Measurements from ENCODE around the gene RITA1. TPM values are rescaled to one million over a fixed set of nuclear protein-coding genes. Genes with fewer than 3 reads are reported as not detected.

RITA1 gene
- total and polyA plus RNA-seq, 2 of the 4 experiments (the other 2 are of a cell fraction): 14.2 to 14.7 TPM

GRCh38 chr12:113183030-113183589 is 2.4 kb upstream of the RITA1 start:
- no peak overlapping the region for H3K56ac ChIP-seq (ENCODE audit: extremely low read depth, insufficient read depth, low read length)
- H3K4me1 ChIP-seq (ENCODE audit: control insufficient read depth, insufficient read depth, low read length): peaks cover 5% of the 10 kb centered on the region; the same call in 1 of the 2 replicates
- H2AK9ac ChIP-seq (replicated peaks; ENCODE audit: low read depth, low read length, poor library complexity): no peak overlapping the region
- DNase-seq: no peak
- POLR2A ChIA-PET (ENCODE audit: unreplicated experiment): no interaction called here
- peaks cover 23% of the 10 kb centered on the region for H3K36me3 ChIP-seq (ENCODE audit: control insufficient read depth, insufficient read depth, low read length)
- H2BK120ac ChIP-seq (ENCODE audit: low read depth, low read length): no peak overlapping the region
- H3K27ac ChIP-seq (ENCODE audit: insufficient read depth, low read length): no peak overlapping the region
- no peak overlapping the region for H3K9ac ChIP-seq (ENCODE audit: low read depth, low read length)
- no peak overlapping the region for H3K18ac ChIP-seq (ENCODE audit: low read depth, low read length)
- H2BK5ac ChIP-seq (ENCODE audit: low read depth, low read length, poor library complexity, severe bottlenecking): no peak overlapping the region
- intact Hi-C loops (cut with micrococcal nuclease) (no loop called here), in situ Hi-C loops (cut with MboI; ENCODE audit: low sequenced_read_pairs) (loop anchor here (25.0 kb wide), 1 partner anchor 1229 kb away; the partner anchor contains the start of gene TBX5), dilution Hi-C loops (cut with HindIII; ENCODE audit: low sequenced_read_pairs, unreplicated experiment) (no loop called here)
- no peaks in the 10 kb centered on the region for H3K9me3 ChIP-seq (ENCODE audit: control insufficient read depth, insufficient read depth, low read length)
- H2AK5ac ChIP-seq (ENCODE audit: low read depth, low read length): no peak overlapping the region
- H3K27me3 ChIP-seq (ENCODE audit: control insufficient read depth, insufficient read depth, low read length): no peaks in the 10 kb centered on the region
- H3K4me3 ChIP-seq (ENCODE audit: insufficient read depth, low read depth, low read length): no peak overlapping the region
- H3K14ac ChIP-seq (replicated peaks; ENCODE audit: low read depth, low read length): no peak overlapping the region
- H3K4me2 ChIP-seq (ENCODE audit: low read depth, low read length): no peak overlapping the region
- CTCF ChIA-PET: no interaction called here
- H2BK15ac ChIP-seq (ENCODE audit: low read depth, low read length): no peak overlapping the region
- BruUV-seq (replicated peaks): no TSS peak
- 100% methylated on average over 4 of the region's 11 CpGs; no CpG with 5 or more reads in 1 of the 2 experiments for WGBS, 2 experiments (ENCODE audit: extremely low coverage in 2 of 2, insufficient read length in 1 of 2)
- H3K79me1 ChIP-seq (ENCODE audit: low read depth in 1 of 2, low read length in 2 of 2): peaks cover 34 to 61% of the 10 kb centered on the region in 2 experiments
- no peak overlapping the region for H3K23ac ChIP-seq (ENCODE audit: low read depth, low read length)
- H4K5ac ChIP-seq (ENCODE audit: low read depth, low read length): no peak overlapping the region
- no peak for ATAC-seq (ENCODE audit: low read depth)
- H4K8ac ChIP-seq (ENCODE audit: low read depth in 2 of 2, low read length in 2 of 2): no peak overlapping the region
- TF ChIP-seq FOS (IDR thresholded peaks at IDR 0.05; ENCODE audit: low read depth, low read length) (no peak), RCOR1 (IDR thresholded peaks at IDR 0.05; ENCODE audit: insufficient replicate concordance, low read length) (no peak), POLR2A (IDR thresholded peaks at IDR 0.05; ENCODE audit: low read depth, low read length) (no peak), CEBPB (IDR thresholded peaks at IDR 0.05; ENCODE audit: low read depth, low read length) (no peak), CHD1 (IDR thresholded peaks at IDR 0.05; ENCODE audit: low read depth, low read length) (no peak), RAD21 (IDR thresholded peaks at IDR 0.05; ENCODE audit: low read length) (no peak), ELK1 (IDR thresholded peaks at IDR 0.05; ENCODE audit: borderline replicate concordance, low read depth, low read length) (no peak), CTCF (conservative IDR thresholded peaks at IDR 0.05; ENCODE audit: low read depth, low read length) (no peak), SMC3 (IDR thresholded peaks at IDR 0.05; ENCODE audit: low read depth, low read length) (no peak), MXI1 (IDR thresholded peaks at IDR 0.05; ENCODE audit: borderline replicate concordance, low read depth, low read length) (no peak), USF2 (IDR thresholded peaks at IDR 0.05; ENCODE audit: low read depth, low read length) (no peak), BHLHE40 (IDR thresholded peaks at IDR 0.05; ENCODE audit: low read depth, low read length) (no peak), RFX5 (IDR thresholded peaks at IDR 0.05; ENCODE audit: low read depth, low read length) (no peak), MAFK (IDR thresholded peaks at IDR 0.05; ENCODE audit: low read depth, low read length) (no peak), MAZ (IDR thresholded peaks at IDR 0.05; ENCODE audit: borderline replicate concordance, low read depth, low read length) (no peak), NFE2L2 (IDR thresholded peaks at IDR 0.05; ENCODE audit: low read depth, low read length) (no peak)
- no peak overlapping the region for H3K4ac ChIP-seq (ENCODE audit: low read depth, low read length)
- no peak overlapping the region for H2BK20ac ChIP-seq (ENCODE audit: low read depth, low read length)
- no peaks in the 10 kb centered on the region; the same call in 1 of the 2 replicates for H4K20me1 ChIP-seq (ENCODE audit: insufficient read depth, low read length)
- no peak overlapping the region for H2AFZ ChIP-seq (replicated peaks; ENCODE audit: low read length, poor library complexity)
- H4K91ac ChIP-seq (ENCODE audit: insufficient read depth, low read depth, low read length): no peak overlapping the region
- H3K9me1 ChIP-seq (ENCODE audit: insufficient read depth, low read length): no peaks in the 10 kb centered on the region

Measured in IMR-90 (cell line).